Liver (tissue), 9 donors: Measurements from ENCODE around the gene SCUBE3. TPM values are rescaled to one million over a fixed set of nuclear protein-coding genes. Genes with fewer than 3 reads are reported as not detected.

Source experiments
- DNase-seq: peaks from one replicate; pipeline ENCODE4 v3.0.0-alpha.2; 2017; ENCODE audit warnings: low spot score
- H3K27ac ChIP-seq, 2 donors: one replicate each; pipeline ENCODE4 v1.7.0; 2013; ENCODE audit warnings: inconsistent platforms in 2 of 2, low read length in 2 of 2, control low read depth in 1 of 2, low read depth in 1 of 2, mild to moderate bottlenecking in 1 of 2
- H3K27me3 ChIP-seq, 4 donors: one replicate each; pipeline versions ENCODE4 v1.6.1 to v1.7.0; 2013; ENCODE audit warnings: low read length in 3 of 4, inconsistent platforms in 1 of 4, mild to moderate bottlenecking in 1 of 4, moderate library complexity in 1 of 4; ENCODE audit not compliant: control insufficient read depth in 4 of 4, insufficient read depth in 4 of 4
- H3K36me3 ChIP-seq, 4 donors: one replicate each; pipeline versions ENCODE4 v1.6.1 to v1.7.0; 2013; ENCODE audit warnings: low read length in 3 of 4, mild to moderate bottlenecking in 3 of 4, low read depth in 1 of 4, moderate library complexity in 1 of 4; ENCODE audit not compliant: control insufficient read depth in 4 of 4, insufficient read depth in 3 of 4
- H3K4me1 ChIP-seq, 4 donors: one replicate each; pipeline versions ENCODE4 v1.6.1 to v1.7.0; 2013; ENCODE audit warnings: low read length in 3 of 4, mild to moderate bottlenecking in 3 of 4, moderate library complexity in 1 of 4; ENCODE audit not compliant: control insufficient read depth in 4 of 4, insufficient read depth in 4 of 4
- H3K4me3 ChIP-seq, 3 donors: one replicate each; pipeline versions ENCODE4 v1.6.1 to v1.7.0; 2013; ENCODE audit warnings: low read length in 3 of 3, control low read depth in 1 of 3, low read depth in 1 of 3, mild to moderate bottlenecking in 1 of 3
- H3K9ac ChIP-seq, 2 donors: one replicate each; pipeline ENCODE4 v1.7.0; 2013; ENCODE audit warnings: low read length in 2 of 2, mild to moderate bottlenecking in 2 of 2, moderate library complexity in 2 of 2, control low read depth in 1 of 2, low read depth in 1 of 2
- H3K9me3 ChIP-seq, 4 donors: one replicate each; pipeline versions ENCODE4 v1.6.1 to v1.7.0; 2013; ENCODE audit warnings: low read length in 3 of 4; ENCODE audit not compliant: control insufficient read depth in 4 of 4
- CTCF ChIP-seq: fragments of 150-350 bp; IDR thresholded peaks from 2 replicates; pipeline ENCODE4 v1.5.1; 2017; ENCODE audit warnings: improper control_type of control experiment, low read depth, low read length; ENCODE audit not compliant: missing input control
- EGR1 ChIP-seq, 2 donors: IDR thresholded peaks; 2 replicates each; pipeline ENCODE4 v1.6.1; 2016 to 2018; ENCODE audit warnings: antibody characterized with exemption in 2 of 2, low read depth in 2 of 2
- GABPA ChIP-seq, 2 donors: IDR thresholded peaks in 1 of 2; conservative IDR thresholded peaks in 1 of 2; 2 replicates each; pipeline ENCODE4 v1.6.1; 2016; ENCODE audit warnings: antibody characterized with exemption in 2 of 2, mild to moderate bottlenecking in 1 of 2, moderate library complexity in 1 of 2
- HNF4A ChIP-seq, 2 donors: conservative IDR thresholded peaks; 2 replicates each; pipeline ENCODE4 v1.6.1; 2016; ENCODE audit warnings: antibody characterized with exemption in 2 of 2, mild to moderate bottlenecking in 2 of 2
- HNF4G ChIP-seq: IDR thresholded peaks from 2 replicates; pipeline ENCODE4 v1.6.1; 2016; ENCODE audit warnings: antibody characterized with exemption
- NR2F2 ChIP-seq: IDR thresholded peaks from 2 replicates; pipeline ENCODE4 v1.6.1; 2016; ENCODE audit warnings: antibody characterized with exemption
- REST ChIP-seq: IDR thresholded peaks from 2 replicates; pipeline ENCODE4 v1.6.1; 2016; ENCODE audit warnings: antibody characterized with exemption, mild to moderate bottlenecking
- RXRA ChIP-seq, 2 donors: IDR thresholded peaks; 2 replicates each; pipeline ENCODE4 v1.6.1; 2017 to 2018; ENCODE audit warnings: antibody characterized with exemption in 2 of 2, mild to moderate bottlenecking in 1 of 2
- SP1 ChIP-seq: IDR thresholded peaks from 2 replicates; pipeline ENCODE4 v1.6.1; 2018; ENCODE audit warnings: antibody characterized with exemption, mild to moderate bottlenecking
- TAF1 ChIP-seq: conservative IDR thresholded peaks from 2 replicates; pipeline ENCODE4 v1.6.1; 2016; ENCODE audit warnings: antibody characterized with exemption, mild to moderate bottlenecking
- WGBS: extraction: QIAGEN DNeasy Blood & Tissue Kit; methylation state at CpG from one replicate; pipeline ENCODE4 v1.1.7; 2013; 5-methylcytosine and 5-hydroxymethylcytosine counted together
- polyA plus RNA-seq, 2 donors: library from polyadenylated mRNA; stranded (reverse) in 1 of 2; unstranded in 1 of 2; fragments of 200-250 nt in 1 of 2; fragments of >200 nt in 1 of 2; fragmentation: Nextera tagmentation in 1 of 2; extraction: Ambion mirVana in 1 of 2; gene quantifications; one replicate each; pipeline versions ENCODE4 v1.2.1 to v1.2.3, GENCODE V29; 2013 to 2015
- total RNA-seq, 2 donors: library from RNA; depleted of rRNA; stranded (reverse); fragments of >200 nt; gene quantifications; one replicate each; pipeline ENCODE4 v1.2.3, GENCODE V29; 2014
- TF ChIP-seq, protein P1 (sequence below): IDR thresholded peaks from 2 replicates; pipeline ENCODE4 v1.6.1; 2016; ENCODE audit warnings: antibody characterized with exemption
- TF ChIP-seq, protein P2 (sequence below): IDR thresholded peaks from 2 replicates; pipeline ENCODE4 v1.6.1; 2016; ENCODE audit warnings: antibody characterized with exemption
- donor health status: healthy.
- donor health status: healthy.
- donor health status: healthy.
- donor health status: healthy.
- donor health status: healthy.

Gene SCUBE3
- total and polyA plus RNA-seq, 4 donors = 0.03 to 0.09 (median 0.07) TPM

GRCh38 chr6:35166116-35166515 is 47.6 kb upstream of the SCUBE3 start:
- H3K4me1 ChIP-seq = peaks cover 6 to 46% (median 28%) of the 10 kb centered on the region in 4 donors
- peak overlapping the region; percentile 91 to 92 for H3K27ac ChIP-seq
- H3K9ac ChIP-seq = peak overlapping the region; percentile 4 to 5
- no peak for DNase-seq
- WGBS = 57% methylated on average over 2 of the region's 2 CpGs
- H3K27me3 ChIP-seq = no peaks in the 10 kb centered on the region
- no peaks in the 10 kb centered on the region for H3K9me3 ChIP-seq
- H3K4me3 ChIP-seq = no peak overlapping the region
- TF ChIP-seq SP1 (peak; percentile 79), EGR1 (IDR thresholded peaks at IDR 0.05; ENCODE audit: low read depth in 2 of 2) (no peak), HNF4A (conservative IDR thresholded peaks at IDR 0.05) (no peak), GABPA (IDR thresholded peaks at IDR 0.05 in 1 of 2, conservative IDR thresholded peaks at IDR 0.05 in 1 of 2) (no peak), TAF1 (no peak), RXRA (IDR thresholded peaks at IDR 0.05) (peak; percentile 47 to 63), REST (no peak), NR2F2 (no peak)
- TF ChIP-seq, protein P1, sequence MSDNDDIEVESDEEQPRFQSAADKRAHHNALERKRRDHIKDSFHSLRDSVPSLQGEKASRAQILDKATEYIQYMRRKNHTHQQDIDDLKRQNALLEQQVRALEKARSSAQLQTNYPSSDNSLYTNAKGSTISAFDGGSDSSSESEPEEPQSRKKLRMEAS = no peak
- H3K36me3 ChIP-seq = no peaks in the 10 kb centered on the region

- Histone ChIP-seq H3K27ac (peak overlapping the region; percentile 91 to 92), H3K27me3 (no peaks in the 10 kb centered on the region), H3K4me1 (peaks cover 6 to 42% (median 24%) of the 10 kb centered on the region in 4 donors), H3K9ac (peak overlapping the region in 1 of 2 donors; percentile 5), H3K36me3 (no peaks in the 10 kb centered on the region), H3K9me3 (no peaks in the 10 kb centered on the region), H3K4me3 (no peak overlapping the region)
- peak in 1 of 2 donors; percentile 3 for TF ChIP-seq RXRA (IDR thresholded peaks at IDR 0.05)
- no peak for TF ChIP-seq CTCF
- DNase-seq = no peak
- 76% methylated on average over 5 of the region's 5 CpGs for WGBS
These were observed 47.2 kb upstream of the SCUBE3 start for GRCh38 chr6:35166520-35166919.

DNA sequence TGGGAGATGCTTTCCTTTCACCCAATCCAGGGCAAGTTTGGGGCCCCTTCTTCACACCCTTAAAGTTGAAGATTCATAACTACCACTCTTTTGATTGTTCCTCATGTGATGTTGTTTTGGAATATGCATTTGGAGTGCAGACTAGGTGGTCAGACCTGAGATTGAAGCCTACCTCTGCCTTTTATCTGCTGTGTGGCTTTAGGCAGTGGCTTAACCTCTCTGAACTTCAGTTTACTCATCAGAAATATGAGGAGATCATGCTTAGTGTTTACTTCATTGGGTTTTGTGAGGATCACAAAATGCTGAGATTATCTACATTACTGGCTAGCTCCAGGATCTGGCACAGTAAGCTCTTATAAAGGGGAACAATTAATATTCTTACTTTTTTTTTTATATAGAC is 46.3 kb upstream of the SCUBE3 start:
- no peak overlapping the region for H3K9ac ChIP-seq
- H3K9me3 ChIP-seq = no peaks in the 10 kb centered on the region
- H3K36me3 ChIP-seq = no peaks in the 10 kb centered on the region
- H3K4me3 ChIP-seq = no peak overlapping the region
- DNase-seq = no peak
- H3K4me1 ChIP-seq = peaks cover 4 to 34% (median 17%) of the 10 kb centered on the region in 4 donors
- no peaks in the 10 kb centered on the region for H3K27me3 ChIP-seq
- no peak overlapping the region for H3K27ac ChIP-seq
- TF ChIP-seq, protein P1 = no peak
- TF ChIP-seq RXRA (IDR thresholded peaks at IDR 0.05) (no peak), HNF4G (no peak), GABPA (IDR thresholded peaks at IDR 0.05 in 1 of 2, conservative IDR thresholded peaks at IDR 0.05 in 1 of 2) (no peak)
- TF ChIP-seq, protein P2, sequence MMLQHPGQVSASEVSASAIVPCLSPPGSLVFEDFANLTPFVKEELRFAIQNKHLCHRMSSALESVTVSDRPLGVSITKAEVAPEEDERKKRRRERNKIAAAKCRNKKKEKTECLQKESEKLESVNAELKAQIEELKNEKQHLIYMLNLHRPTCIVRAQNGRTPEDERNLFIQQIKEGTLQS = no peak
